ENCODE data around the gene CPAMD8.

Gene CPAMD8

DNA sequence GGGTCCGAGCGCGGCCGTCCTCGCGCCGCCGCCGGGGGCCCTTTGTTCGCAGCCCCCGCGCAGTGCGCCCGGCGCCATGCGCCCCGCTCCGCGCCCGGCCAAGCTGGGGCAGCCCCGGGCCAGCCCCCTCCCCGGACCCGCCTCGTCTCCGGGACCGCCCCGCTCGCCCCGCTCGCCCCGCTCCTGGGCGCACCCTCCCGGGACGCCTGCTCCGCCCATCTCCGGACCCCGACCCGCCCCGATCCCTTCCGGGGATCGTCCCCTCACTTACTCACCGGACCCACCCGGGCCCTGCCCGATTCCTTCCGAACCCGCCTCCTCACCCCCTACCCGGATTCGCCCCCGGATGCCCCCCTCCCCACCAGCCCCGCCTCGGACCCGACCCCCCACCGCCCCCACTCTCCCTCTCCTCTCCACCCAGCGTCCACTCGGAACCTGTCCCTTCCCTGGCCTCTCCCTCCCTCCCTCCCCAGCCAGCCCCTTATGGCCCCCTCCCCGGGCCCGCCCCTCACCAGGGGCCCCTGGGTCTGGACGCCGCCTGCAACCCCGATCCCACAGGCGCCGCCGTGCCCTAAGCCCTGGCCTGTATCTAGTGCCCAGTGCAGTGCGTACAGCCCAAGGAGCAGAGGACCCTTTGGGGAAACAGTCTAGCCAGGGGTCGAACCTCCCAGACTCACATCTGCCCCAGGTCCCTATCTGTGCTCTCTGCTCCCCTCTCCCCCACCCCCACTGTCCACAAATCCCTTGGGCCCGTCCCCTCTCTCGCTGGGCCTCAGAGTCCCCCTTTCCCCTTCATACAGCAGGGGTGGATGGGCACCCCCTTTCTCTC, at the start of gene CPAMD8:
CPAMD8 (minus strand) TSS at position 105 of the 829 bp plus-strand sequence. CDS start 168 bp downstream, outside the sequence.
- no peak for DNase-seq (ENCODE audit: low read depth in 2 of 2)

- peak; percentile 25 to 30 for DNase-seq (ENCODE audit: low read depth in 2 of 2)
Measured at GRCh38 chr19:17075864-17076542, 49.4 kb upstream of the CPAMD8 start.

GRCh38 chr19:17075035-17075863, 48.6 kb upstream of the CPAMD8 start, which contains the start of the genes HAUS8 and MYO9B:
Gene HAUS8, minus strand, starts transcription at chr19:17075452. Its CDS starts 30 bp downstream, at chr19:17075422.
Gene MYO9B, plus strand, starts transcription at chr19:17075777. Its CDS starts 25,941 bp downstream, at chr19:17101718.
- DNase-seq (ENCODE audit: low read depth in 2 of 2), result peak; percentile 97 to 98

DNA sequence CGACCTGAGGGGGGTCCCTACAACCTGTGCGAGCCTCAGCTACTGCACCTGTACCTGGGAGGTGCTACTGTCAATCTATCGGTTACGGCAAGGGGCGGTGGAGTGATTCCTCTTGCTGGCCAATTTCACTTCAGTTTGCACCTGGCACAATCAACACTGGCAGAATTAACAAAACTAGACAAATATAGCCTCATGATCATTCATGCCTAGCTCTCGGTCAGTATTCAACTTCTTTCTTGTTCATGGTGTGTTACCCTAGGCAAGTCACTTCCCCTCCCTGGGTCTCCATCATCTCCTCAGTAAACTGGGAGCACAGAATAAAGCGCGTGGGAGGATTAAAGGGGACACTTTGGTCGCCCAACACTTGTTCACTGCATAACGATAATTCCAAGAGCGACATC, 48.0 kb upstream of the CPAMD8 start:
- no peak for DNase-seq (ENCODE audit: low read depth in 2 of 2)

DNA sequence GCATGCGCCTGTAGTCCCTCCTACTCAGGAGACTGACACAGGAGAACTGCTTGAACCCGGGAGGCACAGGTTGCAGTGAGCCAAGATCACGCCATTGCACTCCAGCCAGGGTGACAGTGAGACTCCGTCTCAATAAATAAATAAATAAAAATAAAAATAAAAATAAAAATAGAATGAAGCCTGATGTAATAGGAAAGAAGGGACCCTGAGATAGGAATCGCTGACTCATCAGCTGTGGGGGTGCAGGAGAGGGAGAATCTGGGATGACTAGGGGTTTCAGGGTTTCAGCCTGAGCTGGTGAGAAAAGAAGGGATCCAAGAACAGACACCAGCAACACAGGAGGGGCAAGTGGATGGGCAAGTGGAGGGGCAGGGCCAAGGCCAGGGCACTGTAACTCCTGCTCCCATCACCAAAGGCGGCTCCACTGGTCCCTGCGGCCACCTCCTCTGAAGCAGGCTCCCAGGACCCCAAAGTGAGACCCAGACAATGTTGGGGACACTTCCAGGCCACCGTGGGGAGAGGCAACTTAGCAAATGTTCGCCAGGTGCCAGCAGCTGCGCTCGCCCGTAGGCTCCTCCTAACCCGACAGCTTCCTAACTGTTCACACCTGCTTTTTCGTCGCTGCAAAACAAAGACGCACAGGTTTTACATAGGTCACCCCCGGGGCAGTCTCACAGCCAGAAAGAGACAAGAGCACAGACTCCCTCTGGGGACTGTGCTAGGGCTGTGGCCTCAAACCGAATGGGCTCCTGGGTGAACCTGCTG, 47.4 kb upstream of the CPAMD8 start:
- DNase-seq (ENCODE audit: low read depth in 2 of 2), result no peak

DNA sequence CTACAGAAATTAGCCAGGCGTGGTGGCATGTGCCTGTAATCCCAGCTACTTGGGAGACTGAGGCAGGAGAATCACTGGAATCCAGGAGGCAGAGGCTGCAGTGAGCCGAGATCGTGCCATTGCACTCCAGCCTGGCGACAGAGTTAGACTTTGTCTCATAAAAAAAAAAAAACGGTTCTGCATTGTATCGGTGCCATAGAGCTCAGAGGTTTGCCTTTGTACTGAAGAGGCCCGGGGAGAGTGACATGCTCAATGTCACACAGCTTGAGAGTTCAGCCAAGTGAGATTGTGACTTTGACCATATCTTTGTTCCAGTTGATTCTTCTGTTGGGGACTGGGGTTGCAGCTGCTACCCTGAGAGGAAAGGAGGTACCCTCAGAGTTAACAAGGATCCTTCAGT, 44.3 kb upstream of the CPAMD8 start:
- DNase-seq (ENCODE audit: low read depth in 2 of 2), result no peak

DNA sequence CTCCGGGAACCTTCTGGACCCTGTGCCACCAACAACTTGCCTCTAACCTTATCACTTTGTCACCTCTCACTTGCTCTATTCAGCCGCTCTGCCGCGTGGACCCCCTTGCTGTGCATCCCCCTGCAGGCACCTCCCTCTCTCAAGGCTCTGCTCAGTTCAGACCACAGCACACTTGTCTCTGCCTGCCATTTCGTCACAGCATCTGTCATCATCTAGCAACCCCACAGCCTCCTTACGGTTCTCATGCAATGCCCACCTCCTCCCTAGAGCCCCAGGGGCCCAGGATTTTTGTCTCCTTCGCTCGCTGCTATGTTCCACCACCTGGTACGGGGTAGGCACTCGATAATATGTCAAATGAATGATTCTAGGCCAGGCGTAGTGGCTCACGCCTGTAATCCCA, 43.8 kb upstream of the CPAMD8 start:
- no peak for DNase-seq (ENCODE audit: low read depth in 2 of 2)

- no peak for DNase-seq (ENCODE audit: low read depth in 2 of 2)
Measured at GRCh38 chr19:17069193-17069592, 42.6 kb upstream of the CPAMD8 start.

GRCh38 chr19:17063428-17063827, 36.8 kb upstream of the CPAMD8 start:
- no peak for DNase-seq (ENCODE audit: low read depth in 2 of 2)

DNA sequence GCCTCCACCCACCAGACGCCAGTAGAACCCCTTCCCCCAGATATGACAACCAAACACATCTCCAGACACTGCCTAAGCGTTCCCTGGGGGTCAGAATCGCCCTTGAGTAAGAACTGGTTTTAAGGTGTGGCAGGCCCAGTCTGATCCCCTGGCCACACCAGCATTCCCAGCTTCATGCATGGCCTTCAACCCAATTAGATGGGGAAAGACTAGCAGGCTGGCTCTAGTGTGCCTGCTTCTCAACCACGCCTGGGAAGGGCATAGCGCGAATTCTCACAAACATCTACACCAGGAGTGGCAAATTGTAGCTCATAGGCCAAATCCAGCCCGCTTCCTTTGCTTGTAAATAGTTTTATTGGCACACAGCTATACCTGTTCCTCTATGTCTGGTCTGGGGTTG, 35.1 kb upstream of the CPAMD8 start:
- DNase-seq (ENCODE audit: low read depth in 2 of 2), result no peak

DNA sequence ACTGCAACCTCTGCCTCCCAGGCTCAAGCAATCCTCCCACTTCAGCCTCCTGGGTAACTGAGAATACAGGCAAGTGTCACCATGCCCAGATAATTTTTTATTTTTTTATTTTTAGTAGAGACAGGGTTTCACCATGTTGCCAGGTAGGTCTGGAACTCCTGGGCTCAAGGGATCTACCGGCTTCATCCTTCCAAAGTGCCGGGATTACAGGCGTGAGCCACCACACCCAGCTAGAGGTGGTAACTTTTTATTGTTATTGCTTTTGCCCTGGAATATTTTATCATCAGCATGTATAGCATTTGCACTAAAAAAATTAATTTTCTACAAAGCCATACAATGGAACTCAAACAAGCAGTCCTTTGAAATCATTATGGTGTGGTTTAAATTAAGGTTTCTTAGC, 34.6 kb upstream of the CPAMD8 start:
- DNase-seq (ENCODE audit: low read depth in 2 of 2), result no peak

DNA sequence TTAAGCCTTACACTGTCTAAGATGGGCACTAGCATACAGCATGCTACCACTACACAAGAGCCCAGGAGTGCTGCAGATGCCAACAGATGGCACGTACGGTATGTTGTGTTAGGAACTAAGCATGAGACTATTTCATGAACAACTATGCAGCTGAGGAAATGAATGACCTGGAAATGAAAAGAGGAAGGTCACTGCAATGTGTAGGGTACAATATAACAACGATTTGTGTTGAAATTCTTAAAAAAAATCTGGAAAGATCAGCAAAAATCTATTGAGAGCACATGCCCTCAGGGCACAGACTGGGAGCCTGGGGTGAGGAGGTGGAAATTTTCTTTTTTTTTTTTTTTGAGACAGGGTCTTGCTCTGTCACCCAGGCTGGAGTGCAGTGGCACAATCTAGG, 34.2 kb upstream of the CPAMD8 start:
- DNase-seq (ENCODE audit: low read depth in 2 of 2), result no peak

GRCh38 chr19:17058236-17058635, 31.6 kb upstream of the CPAMD8 start:
- no peak for DNase-seq (ENCODE audit: low read depth in 2 of 2)

- no peak for DNase-seq (ENCODE audit: low read depth in 2 of 2)
Measured at GRCh38 chr19:17055636-17056035, 29.0 kb upstream of the CPAMD8 start.

DNA sequence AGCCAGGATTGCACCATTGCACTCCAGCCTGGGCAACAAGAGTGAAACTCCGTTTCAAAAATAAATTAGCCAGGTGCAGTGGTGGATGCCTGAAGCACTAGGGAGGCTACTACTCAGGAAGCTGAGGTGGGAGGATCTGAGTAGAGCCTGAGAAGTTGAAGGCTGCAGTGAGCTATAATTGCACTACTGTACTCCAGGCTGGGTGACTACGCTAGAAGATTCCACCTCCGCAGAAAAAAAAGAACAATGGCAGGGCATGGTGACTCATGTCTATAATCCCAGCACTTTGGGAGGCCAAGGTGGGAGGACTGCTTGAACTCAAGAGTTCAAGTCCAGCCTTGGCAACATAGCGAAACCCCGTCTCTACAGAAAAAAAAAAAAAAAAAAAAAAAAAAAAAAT, 28.1 kb upstream of the CPAMD8 start:
- no peak for DNase-seq (ENCODE audit: low read depth in 2 of 2)

DNA sequence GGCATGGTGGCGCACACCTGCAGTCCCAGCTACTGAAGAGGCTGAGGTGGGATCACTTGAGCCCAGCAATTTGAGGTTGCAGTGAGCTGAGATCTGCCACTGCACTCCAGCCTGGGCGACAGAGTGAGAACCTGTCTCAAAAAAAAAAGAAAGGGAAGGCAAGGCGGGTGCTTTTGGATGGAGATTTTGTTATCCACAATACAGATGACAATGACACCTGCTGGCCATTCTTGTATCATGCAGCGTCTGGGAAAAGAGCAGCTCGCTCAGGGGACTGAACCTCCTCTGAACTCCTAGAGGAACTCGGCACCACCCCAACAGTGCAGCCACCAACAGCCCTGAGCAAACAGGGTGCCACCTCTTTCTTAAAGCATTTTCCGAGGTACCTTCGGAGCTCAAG, 25.8 kb upstream of the CPAMD8 start:
- DNase-seq (ENCODE audit: low read depth in 2 of 2), result no peak

DNA sequence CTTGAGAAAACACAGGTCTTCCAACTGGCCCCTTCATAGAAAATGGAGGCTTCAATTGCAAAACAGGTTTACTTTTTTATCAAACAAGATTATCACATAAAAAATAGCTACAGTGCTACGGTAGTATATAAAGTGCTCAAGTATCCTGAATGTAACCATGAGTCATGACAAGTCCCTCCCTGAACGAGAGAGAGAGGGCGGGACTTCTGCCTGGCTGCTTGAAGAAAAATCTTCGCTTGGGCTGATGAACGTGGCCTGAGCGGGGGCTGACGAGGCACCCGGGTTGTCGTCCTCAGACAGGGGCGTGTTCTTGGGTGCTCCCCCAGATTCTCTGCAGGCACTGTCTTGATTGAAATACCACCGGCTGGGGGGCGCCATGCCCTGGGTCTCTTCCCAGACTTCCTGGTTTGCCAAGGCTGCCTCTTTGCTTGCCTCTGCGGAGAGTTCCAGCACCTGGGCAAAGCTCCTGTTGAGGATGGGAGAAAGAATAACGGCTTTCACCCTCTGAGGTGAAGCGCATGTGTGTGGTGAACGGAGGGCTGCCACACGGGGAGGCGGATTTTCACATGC, 23.2 kb upstream of the CPAMD8 start:
- no peak for DNase-seq (ENCODE audit: low read depth in 2 of 2)

- no peak for DNase-seq (ENCODE audit: low read depth in 2 of 2)
Measured at GRCh38 chr19:17048885-17049453, 22.4 kb upstream of the CPAMD8 start.

DNA sequence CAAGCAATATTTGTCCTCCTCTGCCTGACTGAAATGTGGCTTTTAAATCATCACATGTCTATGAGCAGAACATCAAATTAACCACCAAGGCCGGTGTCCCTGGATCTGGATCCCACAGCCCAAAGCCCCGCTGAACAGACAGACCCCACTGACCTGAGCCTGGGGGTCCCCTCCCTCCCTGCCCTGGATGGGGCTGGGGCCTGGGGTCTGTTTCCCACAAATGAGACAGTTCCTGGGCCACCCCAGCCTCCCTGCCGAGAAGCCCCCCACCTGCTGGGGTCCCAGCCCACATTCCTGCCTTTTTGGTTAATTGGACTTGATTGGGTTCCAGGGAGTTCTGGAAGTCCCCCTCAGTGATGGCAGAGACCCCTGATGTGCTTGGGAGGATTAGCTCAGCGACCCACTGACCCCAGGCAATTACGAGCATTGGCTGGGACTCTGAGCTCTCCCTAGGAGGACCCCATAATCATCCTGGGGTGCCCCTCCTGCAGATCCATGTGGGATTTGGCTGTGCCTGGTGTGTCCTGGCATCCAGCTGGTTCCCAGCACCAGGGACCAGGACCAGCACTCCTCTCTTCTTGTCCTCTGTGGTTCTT, 19.4 kb upstream of the CPAMD8 start:
- DNase-seq (ENCODE audit: low read depth in 2 of 2), result no peak

DNA sequence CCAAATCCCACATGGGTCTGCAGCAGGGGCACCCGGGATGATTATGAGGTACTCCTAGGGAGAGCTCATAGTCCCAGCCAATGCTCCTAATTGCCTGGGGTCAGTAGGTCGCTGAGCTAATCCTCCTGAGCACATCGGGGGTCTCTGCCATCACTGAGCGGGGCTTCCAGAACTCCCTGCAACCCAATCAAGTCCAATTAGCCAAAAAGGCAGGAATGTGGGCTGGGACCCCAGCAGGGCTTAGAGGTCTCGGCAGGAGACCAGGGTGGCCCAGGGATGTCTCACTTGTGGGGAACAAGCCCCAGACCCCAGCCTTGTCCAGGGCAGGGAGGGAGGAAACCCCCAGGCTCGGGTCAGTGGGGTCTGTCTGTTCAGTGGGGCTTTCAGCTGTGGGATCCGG, 17.1 kb upstream of the CPAMD8 start:
- no peak for DNase-seq (ENCODE audit: low read depth in 2 of 2)

Data from stimulated activated CD4-positive, alpha-beta T cell treated with anti-CD3 and anti-CD28 coated beads, Interleukin-1b, Interleukin-23, amount 100 ng/mL, for 4 hours (primary cell).